K562 (cell line): ENCODE data around the gene SYT17.

Experiments used
- CHD2 ChIP-seq: IDR thresholded peaks from 2 replicates; pipeline ENCODE4 v1.6.1; 2011; ENCODE audit warnings: low read depth, low read length
- CTCF ChIP-seq, 3 experiments: IDR thresholded peaks in 2 of 3; conservative IDR thresholded peaks in 1 of 3; 2 replicates each; pipeline ENCODE4 v1.5.1; 2011 to 2012; ENCODE audit warnings: low read length in 3 of 3, mild to moderate bottlenecking in 3 of 3, control low read depth in 2 of 3, improper control_type of control experiment in 1 of 3, inconsistent platforms in 1 of 3, low read depth in 1 of 3, mixed read lengths in 1 of 3, moderate library complexity in 1 of 3; ENCODE audit not compliant: insufficient read depth in 2 of 3
- ETS1 ChIP-seq: conservative IDR thresholded peaks from 2 replicates; pipeline ENCODE4 v1.6.1; 2011; ENCODE audit warnings: low read depth, mild to moderate bottlenecking, low read length; ENCODE audit not compliant: control insufficient read depth
- FIP1L1 ChIP-seq: fragments of 200-400 bp; formaldehyde crosslinking; IDR thresholded peaks from 2 replicates; pipeline ENCODE4 v1.6.1; 2018; ENCODE audit warnings: mild to moderate bottlenecking, low read depth, low read length; ENCODE audit not compliant: poor library complexity, severe bottlenecking
- HDGF ChIP-seq: fragments of 450-650 bp; IDR thresholded peaks from 2 replicates; pipeline ENCODE4 v1.6.1; 2016
- MTA3 ChIP-seq: fragments of 450-650 bp; formaldehyde crosslinking; IDR thresholded peaks from 2 replicates; pipeline ENCODE4 v1.6.1; 2017; ENCODE audit warnings: mild to moderate bottlenecking, borderline replicate concordance
- NR1H2 ChIP-seq: sonication (generic); formaldehyde crosslinking; IDR thresholded peaks from 2 replicates; pipeline ENCODE4 v1.4.0; 2020; ENCODE audit warnings: mild to moderate bottlenecking, missing genetic modification reagents
- NRF1 ChIP-seq, 2 experiments: fragments of 450-650 bp; IDR thresholded peaks in 1 of 2; conservative IDR thresholded peaks in 1 of 2; 2 replicates each; pipeline ENCODE4 v1.6.1; 2014; ENCODE audit warnings: mild to moderate bottlenecking in 2 of 2
- SMAD3 ChIP-seq: fragments of 450-650 bp; formaldehyde crosslinking; conservative IDR thresholded peaks from 2 replicates; pipeline ENCODE4 v1.4.0; 2020; ENCODE audit warnings: mild to moderate bottlenecking
- ZC3H4 ChIP-seq: sonication (generic); formaldehyde crosslinking; IDR thresholded peaks from 2 replicates; pipeline ENCODE4 v1.9.0; 2021; ENCODE audit warnings: missing genetic modification reagents, borderline replicate concordance
- TF ChIP-seq, protein P1 (sequence below), 2 experiments: fragments of 450-650 bp; IDR thresholded peaks; 2 replicates each; pipeline ENCODE4 v1.6.1; 2016

DNA sequence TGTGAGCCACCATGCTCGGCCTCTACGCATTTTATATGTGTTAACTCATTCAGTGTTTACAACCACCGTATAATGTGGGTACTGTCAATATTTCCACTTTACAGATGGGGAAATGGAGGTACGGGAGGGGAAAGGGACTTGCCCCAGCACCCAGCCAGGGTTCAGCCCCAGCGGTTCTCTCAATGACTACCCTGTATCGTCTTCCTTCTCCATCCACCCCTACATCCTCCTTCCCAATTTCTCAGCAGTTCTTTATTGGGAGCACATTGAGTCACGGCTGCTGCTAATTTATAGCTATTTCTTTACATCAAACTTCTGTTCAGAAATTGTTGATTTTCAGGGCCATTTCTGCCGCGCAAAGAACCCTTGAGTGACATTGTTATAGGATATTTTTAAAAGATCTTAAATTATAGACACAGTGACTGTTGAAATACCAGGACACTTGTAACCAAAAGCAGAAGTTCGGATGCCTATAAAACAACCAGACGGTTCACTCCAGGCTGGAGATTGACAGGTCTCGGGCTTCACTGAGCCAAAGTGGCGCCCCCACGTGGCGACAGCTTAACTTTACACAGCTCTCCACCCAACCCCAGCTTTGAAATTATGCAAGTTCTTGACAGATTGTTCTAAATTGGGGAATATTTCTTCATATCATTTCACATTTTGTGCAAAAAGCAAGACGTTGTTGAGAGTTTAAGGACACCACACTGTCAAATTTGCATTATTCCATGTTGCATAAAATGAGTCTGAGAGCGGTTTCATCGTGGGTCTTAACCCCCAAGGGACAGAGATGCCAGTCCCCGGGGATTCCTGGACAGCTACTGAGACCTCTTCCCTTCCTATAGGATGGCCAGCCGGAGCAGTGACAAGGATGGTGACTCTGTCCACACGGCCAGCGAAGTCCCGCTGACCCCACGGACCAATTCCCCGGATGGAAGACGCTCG, 11.8 kb downstream of the SYT17 start:
- no peak for TF ChIP-seq ETS1
- TF ChIP-seq MTA3: no peak
- TF ChIP-seq HDGF: no peak
- no peak for TF ChIP-seq ZC3H4 (CRISPR knock-in tag)
- no peak for TF ChIP-seq NRF1 (conservative IDR thresholded peaks at IDR 0.05 in 1 of 2, IDR thresholded peaks at IDR 0.05 in 1 of 2)
- no peak for TF ChIP-seq CHD2
- TF ChIP-seq, protein P1, sequence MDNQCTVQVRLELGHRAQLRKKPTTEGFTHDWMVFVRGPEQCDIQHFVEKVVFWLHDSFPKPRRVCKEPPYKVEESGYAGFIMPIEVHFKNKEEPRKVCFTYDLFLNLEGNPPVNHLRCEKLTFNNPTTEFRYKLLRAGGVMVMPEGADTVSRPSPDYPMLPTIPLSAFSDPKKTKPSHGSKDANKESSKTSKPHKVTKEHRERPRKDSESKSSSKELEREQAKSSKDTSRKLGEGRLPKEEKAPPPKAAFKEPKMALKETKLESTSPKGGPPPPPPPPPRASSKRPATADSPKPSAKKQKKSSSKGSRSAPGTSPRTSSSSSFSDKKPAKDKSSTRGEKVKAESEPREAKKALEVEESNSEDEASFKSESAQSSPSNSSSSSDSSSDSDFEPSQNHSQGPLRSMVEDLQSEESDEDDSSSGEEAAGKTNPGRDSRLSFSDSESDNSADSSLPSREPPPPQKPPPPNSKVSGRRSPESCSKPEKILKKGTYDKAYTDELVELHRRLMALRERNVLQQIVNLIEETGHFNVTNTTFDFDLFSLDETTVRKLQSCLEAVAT (IDR thresholded peaks at IDR 0.05): no peak
- peak; percentile 77 to 88 (median 86) for TF ChIP-seq CTCF (IDR thresholded peaks at IDR 0.05 in 2 of 3, conservative IDR thresholded peaks at IDR 0.05 in 1 of 3; ENCODE audit: insufficient read depth in 2 of 3, low read depth in 1 of 3, low read length in 3 of 3)
- no peak for TF ChIP-seq SMAD3 (CRISPR knock-in tag)
- no peak for TF ChIP-seq FIP1L1
- no peak for TF ChIP-seq NR1H2 (CRISPR knock-in tag)
